Astrocyte of the cerebellum (primary cell): ENCODE measurements around the gene HOXB8.

Experiments used
- DNase-seq: peaks from one replicate; pipeline ENCODE4 v3.0.0-alpha.2; 2011; ENCODE audit warnings: low read depth
- H3K4me3 ChIP-seq: 2 replicates; pipeline ENCODE4 v1.5.1; 2011; ENCODE audit warnings: mild to moderate bottlenecking, low read depth, low read length, moderate library complexity
- CTCF ChIP-seq: IDR thresholded peaks from 2 replicates; pipeline ENCODE4 v1.5.1; 2012; ENCODE audit warnings: low read length, low read depth, moderate library complexity, mild to moderate bottlenecking; ENCODE audit errors: missing control alignments
- in situ Hi-C: cut with HindIII; loops from 2 replicates; pipeline ENCODE4 v1.10.0; 2017; ENCODE audit warnings: low sequenced_read_pairs

The HOXB8 gene

DNA sequence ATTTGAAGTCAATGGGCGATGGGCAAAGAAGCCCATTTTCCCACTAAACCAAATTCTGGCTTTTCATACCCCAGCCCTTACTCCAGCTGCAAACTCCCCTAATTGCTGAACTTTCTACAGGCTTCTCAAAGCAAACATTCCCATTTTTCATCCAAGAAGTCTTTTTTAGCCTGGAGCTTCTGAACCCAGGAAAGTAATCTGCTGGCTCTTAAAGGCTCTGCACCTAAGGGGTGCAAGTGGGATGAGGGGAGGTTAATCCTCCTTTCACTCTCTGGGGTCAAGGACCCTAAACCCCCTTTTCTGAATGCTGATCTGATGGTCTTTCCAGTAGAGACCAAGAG, 6.6 kb downstream of the HOXB8 start:
- in situ Hi-C loops, result no loop called here
- DNase-seq, result no peak
- H3K4me3 ChIP-seq, result no peak overlapping the region
- TF ChIP-seq CTCF, result no peak

DNA sequence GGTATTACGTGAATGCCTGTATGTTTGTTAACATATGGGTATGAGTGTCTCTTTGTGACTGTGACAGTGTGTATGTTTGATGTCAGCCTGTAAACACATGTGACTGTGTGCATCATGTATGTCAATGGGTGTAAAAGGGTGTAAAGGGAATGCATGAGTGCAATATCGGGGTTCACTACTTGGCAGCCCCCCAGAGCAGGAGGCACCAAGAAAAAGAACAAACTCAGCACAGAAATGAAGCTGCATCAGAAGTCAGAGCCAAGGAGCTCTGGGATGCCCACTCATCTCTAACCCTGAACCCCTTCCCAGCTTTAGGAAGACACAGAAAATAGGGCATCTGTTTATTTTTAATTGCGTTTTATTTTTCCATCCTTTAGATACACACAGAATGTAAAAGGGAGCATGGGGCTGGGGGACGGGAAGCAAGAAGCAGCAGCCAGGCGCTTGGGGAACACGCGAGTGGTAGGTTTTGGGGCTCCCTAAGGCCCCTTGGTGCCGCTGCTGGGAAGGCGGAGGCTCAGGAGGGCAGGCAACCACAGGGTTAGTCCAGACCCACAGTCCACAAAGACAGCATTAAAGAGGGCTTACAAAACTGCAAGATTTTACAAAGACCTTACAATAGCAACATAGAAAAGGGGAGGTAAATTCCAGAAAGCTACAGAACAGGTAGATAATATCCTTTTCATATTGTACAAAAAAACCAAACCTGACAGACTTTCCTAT, 8.0 kb downstream of the HOXB8 start:
- H3K4me3 ChIP-seq, result no peak overlapping the region
- in situ Hi-C loops, result no loop called here
- no peak for TF ChIP-seq CTCF
- no peak for DNase-seq

DNA sequence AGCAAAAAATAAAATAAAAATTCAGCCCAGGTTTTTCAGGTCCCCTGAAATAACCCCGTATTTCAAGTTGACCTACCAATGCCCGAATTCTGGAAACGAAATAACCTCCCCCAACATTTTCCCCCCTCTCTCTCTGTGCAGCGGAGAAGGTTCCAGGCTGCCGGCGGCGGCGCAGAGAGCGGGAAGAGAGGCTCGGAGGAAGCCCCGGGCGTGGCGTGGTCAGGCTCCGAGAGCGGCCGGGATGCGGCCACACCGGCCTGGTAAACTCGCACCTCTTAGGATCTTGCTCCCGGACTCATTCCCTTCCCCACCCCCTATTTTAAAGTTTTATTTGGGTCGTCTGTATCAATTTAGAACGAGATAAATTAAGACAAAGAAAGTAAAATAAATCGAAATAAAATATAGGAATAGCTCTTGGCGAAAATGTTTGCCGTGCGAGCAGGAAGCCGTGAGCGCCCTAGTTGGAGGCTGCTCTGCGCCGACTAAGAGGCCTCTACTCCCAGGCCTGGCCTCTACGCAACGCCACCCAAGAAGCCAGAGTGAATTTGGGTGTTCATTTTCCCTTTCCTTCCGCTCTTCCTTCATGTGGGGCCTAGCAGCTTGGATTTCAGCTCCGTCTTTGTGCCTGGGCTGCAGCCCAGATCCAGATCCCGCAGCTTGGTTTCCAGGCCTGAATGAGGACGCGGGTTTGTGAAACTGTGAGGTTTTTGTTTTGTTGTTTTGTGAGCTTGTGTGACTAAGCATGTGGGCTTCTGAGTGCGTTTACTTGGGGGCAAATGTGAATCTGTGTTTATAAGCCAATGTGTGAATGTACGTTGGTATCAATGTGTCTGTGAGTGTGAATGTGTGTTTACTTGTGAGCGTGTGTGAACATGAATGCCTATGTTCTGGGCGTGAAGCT, 8.9 kb downstream of the HOXB8 start:
- in situ Hi-C loops, result no loop called here
- DNase-seq, result no peak
- TF ChIP-seq CTCF, result no peak
- no peak overlapping the region for H3K4me3 ChIP-seq

DNA sequence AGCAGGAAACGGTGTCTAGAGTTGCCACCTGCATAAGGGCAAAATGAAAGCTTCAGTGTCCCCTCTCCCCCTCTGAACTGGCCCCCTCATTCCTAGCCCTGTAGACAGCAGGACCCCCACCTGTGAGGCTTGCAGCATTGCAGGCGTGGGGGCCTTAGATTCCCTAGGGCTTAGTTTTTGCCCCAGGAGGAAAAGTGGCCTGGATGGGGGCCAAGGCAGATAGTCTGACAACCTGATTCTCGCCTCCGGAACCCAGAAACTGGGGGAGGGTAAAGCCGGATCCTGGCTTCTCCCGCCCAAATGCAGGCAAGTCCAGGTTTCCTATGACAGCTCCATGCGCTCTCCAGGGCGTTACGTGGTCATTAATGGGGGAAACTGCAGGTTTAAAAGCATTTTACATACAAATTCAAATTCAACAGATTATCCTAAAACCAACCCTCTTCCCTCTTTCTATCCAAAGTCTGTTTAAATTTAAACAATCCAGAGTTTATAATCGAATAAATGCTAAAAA, 9.6 kb downstream of the HOXB8 start:
- no peak for DNase-seq
- no peak for TF ChIP-seq CTCF
- in situ Hi-C loops, result no loop called here
- no peak overlapping the region for H3K4me3 ChIP-seq

DNA sequence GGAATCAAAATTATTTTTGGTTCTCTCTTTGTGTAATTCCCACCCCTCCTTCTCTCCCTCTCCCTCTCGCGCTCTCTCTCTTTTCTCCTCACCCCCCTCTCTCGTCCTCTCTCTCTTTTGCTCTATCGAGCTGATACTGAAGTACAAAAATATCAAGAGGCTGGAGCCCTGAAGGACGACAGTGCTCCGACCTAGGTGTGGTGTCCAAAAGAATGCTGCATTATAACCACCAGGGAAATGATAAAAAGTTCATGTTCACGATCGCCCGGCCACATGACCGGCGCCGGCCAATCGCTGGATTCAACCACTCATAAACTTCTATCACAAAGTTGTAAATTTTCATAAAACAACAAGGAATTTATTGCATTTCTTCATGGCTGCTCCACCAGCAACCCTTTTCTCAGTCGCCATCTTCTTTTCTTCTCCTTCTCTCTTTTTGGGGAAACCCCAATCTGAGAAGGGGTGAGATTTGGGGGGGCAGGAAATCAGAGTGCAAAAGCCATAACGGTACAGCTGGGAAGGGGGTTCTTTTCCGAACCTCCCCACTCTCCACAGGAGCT, 10.2 kb downstream of the HOXB8 start, which contains the start of gene HOXB6:
HOXB6 (minus strand) TSS at position 217 of the 560 bp plus-strand sequence. CDS start 6,836 bp downstream, outside the sequence.
- in situ Hi-C loops, result no loop called here
- TF ChIP-seq CTCF, result no peak
- no peak within 1 kb of the TSS for H3K4me3 ChIP-seq
- no peak for DNase-seq

- no peak for TF ChIP-seq CTCF
- H3K4me3 ChIP-seq, result no peak overlapping the region
- in situ Hi-C loops, result no loop called here
- no peak for DNase-seq
Measured at GRCh38 chr17:48603959-48604769, 10.9 kb downstream of the HOXB8 start.
